Panc1 (cell line): ENCODE results near the gene TREM1.

ENCODE experiments used
- CTCF ChIP-seq: fragments of 450-650 bp; IDR thresholded peaks from 2 replicates; pipeline ENCODE4 v1.5.1; 2017; ENCODE audit warnings: mild to moderate bottlenecking
- POLR2AphosphoS5 ChIP-seq: IDR thresholded peaks from 2 replicates; pipeline ENCODE4 v1.6.1; 2012; ENCODE audit warnings: mild to moderate bottlenecking, low read depth, low read length, moderate library complexity
- TCF7L2 ChIP-seq: IDR thresholded peaks from 2 replicates; pipeline ENCODE4 v1.6.1; 2011; ENCODE audit warnings: mild to moderate bottlenecking, low read depth, low read length, inconsistent platforms

- TF ChIP-seq CTCF (no peak), POLR2AphosphoS5 (no peak), TCF7L2 (no peak)
These were observed 49.5 kb upstream of the TREM1 start for GRCh38 chr6:41335943-41336342.
